Brain microvascular endothelial cell (primary cell): ENCODE data around the gene RAB15.

ENCODE experiments used
- DNase-seq: peaks from one replicate; pipeline ENCODE4 v3.0.0-alpha.2; 2020
- H3K27ac ChIP-seq: fragments of 250-450 bp; sonication (Bioruptor Pico); 2 replicates; pipeline ENCODE4 v1.5.1; 2020; ENCODE audit warnings: mild to moderate bottlenecking, moderate library complexity
- H3K27me3 ChIP-seq: fragments of 250-450 bp; sonication (Bioruptor Pico); replicated peaks from 2 replicates; pipeline ENCODE4 v1.5.1; 2020; ENCODE audit warnings: mild to moderate bottlenecking
- H3K36me3 ChIP-seq: fragments of 250-450 bp; sonication (Bioruptor Pico); replicated peaks from 2 replicates; pipeline ENCODE4 v1.5.1; 2020; ENCODE audit warnings: mild to moderate bottlenecking
- H3K4me3 ChIP-seq: 2 replicates; pipeline ENCODE4 v1.5.1; 2011; ENCODE audit warnings: low read depth, mild to moderate bottlenecking, control low read depth, low read length, moderate library complexity
- in situ Hi-C: cut with HindIII; loops from 2 replicates; pipeline ENCODE4 v1.10.0; 2017; ENCODE audit warnings: low sequenced_read_pairs, low pct_ligation_motif_present
- TF ChIP-seq, protein P1 (sequence below): IDR thresholded peaks from 2 replicates; pipeline ENCODE4 v1.5.1; 2011; ENCODE audit warnings: low read depth, mild to moderate bottlenecking, moderate library complexity, low read length, control low read depth, inconsistent platforms; ENCODE audit errors: missing control alignments

Gene RAB15

DNA sequence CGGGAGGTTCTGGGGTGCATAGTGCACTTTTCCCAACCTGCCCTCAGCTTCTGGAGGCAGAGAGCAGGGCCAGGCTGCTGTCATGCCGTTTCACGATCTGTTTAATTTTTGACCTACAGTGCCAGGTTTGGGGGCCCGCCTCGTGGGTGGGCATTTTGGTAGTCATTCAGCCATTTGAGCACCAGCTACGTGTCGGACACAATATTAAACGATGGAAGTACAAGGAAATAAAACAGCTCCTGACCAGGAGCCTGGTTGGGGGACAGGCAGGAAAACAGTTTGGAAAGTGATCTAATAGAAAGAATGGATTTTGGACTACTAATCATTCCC is 15.3 kb upstream of the RAB15 start:
- H3K27me3 ChIP-seq: no peaks in the 10 kb centered on the region
- TF ChIP-seq, protein P1, sequence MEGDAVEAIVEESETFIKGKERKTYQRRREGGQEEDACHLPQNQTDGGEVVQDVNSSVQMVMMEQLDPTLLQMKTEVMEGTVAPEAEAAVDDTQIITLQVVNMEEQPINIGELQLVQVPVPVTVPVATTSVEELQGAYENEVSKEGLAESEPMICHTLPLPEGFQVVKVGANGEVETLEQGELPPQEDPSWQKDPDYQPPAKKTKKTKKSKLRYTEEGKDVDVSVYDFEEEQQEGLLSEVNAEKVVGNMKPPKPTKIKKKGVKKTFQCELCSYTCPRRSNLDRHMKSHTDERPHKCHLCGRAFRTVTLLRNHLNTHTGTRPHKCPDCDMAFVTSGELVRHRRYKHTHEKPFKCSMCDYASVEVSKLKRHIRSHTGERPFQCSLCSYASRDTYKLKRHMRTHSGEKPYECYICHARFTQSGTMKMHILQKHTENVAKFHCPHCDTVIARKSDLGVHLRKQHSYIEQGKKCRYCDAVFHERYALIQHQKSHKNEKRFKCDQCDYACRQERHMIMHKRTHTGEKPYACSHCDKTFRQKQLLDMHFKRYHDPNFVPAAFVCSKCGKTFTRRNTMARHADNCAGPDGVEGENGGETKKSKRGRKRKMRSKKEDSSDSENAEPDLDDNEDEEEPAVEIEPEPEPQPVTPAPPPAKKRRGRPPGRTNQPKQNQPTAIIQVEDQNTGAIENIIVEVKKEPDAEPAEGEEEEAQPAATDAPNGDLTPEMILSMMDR: no peak
- no peaks in the 10 kb centered on the region for H3K36me3 ChIP-seq
- in situ Hi-C loops: no loop called here
- no peak for DNase-seq
- H3K4me3 ChIP-seq: peak overlapping the region; percentile 67
- peak overlapping the region; percentile 82 for H3K27ac ChIP-seq

DNA sequence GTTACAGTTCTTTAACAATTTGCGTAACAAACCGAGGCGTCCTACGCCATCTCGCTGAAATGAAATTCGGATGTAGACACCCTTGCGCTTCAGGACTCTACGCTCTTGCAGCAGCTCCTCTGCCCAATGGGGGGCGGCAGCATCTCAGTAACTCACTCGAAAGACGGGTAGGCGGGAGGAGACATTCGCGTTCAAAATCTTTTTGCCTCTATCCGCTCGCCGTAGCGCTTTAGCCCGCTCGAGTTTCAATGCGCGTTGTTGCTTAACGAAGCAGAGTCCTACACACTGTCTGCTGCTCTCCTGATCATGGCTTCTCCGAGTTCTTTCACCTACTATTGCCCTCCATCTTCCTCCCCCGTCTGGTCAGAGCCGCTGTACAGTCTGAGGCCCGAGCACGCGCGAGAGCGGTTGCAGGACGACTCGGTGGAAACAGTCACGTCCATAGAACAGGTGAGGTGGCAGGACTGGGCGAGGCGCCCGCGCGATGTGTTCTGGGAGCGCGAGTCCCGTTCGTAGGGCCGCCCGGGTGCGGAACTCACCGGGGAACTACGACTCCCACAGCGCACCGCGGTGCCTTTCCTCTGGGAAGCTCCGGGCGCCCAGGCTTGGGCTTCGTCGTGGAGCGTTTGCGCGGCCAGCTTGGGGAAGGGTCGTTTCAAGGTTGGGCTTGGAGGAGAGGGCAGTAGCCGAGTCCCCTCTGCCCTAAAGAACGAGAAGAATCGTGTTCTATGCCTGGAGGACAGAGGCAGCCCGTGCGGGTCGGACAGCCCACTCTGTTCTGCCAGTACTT is 14.7 kb upstream of the RAB15 start, which contains the start of gene FNTB:
Gene FNTB, plus strand, starts transcription at position 248 of the 790 bp plus-strand sequence. Its CDS starts 59 bp downstream, at position 307.
- DNase-seq: peak; percentile 98
- TF ChIP-seq, protein P1: peak; percentile 94
- in situ Hi-C loops: no loop called here
- Histone ChIP-seq H3K27me3 (no peaks in the 10 kb centered on the region), H3K36me3 (no peaks in the 10 kb centered on the region), H3K27ac (peak within 1 kb of the TSS; percentile 82), H3K4me3 (peak within 1 kb of the TSS; percentile 67)

DNA sequence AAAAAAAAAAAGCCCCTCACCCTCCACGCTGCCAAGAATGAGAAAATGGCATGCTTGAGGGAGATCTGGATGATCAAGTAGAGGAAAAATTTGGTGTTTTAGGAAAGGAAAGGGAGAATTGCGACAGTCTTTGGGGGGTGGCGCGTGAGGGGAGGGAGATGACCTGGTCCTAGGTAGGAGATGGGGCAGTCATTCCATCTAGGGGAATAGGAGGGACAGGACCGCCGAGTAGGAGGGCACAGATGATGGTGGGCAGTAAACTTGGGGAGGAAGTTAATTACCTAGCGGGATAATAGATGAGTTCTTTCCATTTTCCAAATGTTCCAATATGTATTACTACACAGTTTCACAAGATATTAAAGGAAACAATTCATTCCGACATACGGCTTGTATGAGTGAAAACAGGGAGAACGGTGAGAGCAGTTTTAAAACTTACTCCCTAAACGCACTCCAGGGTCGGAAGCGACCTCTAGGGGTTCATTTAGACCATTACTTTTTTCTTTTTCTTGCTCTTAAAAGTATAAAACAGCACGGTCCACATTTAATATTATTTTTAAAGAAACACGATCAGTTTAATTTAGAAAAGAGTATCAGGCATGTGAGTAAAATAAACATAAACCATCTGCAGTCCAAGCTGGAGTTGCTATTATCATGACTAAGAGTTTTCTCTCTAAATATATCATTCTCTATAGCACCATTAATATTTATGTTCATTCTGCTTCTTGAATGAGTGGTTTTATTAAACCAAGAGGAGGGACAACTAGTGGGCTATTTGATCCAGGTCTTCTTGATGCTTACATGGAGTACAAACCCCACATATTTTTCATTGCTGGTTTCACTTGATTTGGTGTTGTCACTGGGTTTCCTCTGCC is 11.5 kb upstream of the RAB15 start:
- Histone ChIP-seq H3K27me3 (no peaks in the 10 kb centered on the region), H3K27ac (no peak overlapping the region), H3K36me3 (no peaks in the 10 kb centered on the region), H3K4me3 (peak overlapping the region; percentile 1)
- DNase-seq: peak; percentile 36
- in situ Hi-C loops: no loop called here
- TF ChIP-seq, protein P1: peak; percentile 73

DNA sequence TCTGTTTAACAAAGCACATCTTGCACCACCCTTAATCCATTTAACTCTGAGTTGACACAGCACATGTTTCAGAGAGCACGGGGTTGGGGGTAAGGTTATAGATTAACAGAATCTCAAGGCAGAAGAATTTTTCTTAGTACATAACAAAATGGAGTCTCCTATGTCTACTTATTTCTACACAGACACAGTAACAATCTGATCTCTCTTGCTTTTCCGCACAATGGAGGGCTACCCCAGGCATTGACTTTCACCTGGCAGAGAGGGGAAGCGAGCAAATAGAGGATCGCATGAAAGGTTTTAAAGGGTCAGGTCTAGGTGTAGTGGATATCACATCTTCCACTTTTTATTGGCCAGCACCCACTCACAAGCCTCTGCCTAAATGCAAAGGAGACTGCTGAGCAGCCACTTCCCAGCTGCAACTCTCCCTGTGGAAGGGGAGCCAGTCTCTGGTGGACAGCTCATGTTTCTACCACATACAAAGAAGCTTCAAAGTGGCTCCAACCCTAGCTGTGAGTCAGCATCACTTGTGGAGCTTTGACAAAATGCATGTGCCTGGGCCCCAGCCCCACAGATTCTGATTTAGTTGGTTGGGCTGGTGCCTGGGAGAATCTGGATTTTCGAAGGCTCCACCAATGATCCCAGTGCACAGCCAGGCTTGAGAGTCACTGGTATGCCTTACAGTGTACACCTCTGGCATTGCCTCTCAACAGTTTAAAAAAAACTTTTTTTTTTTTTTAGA is 7.4 kb upstream of the RAB15 start:
- no peak for DNase-seq
- TF ChIP-seq, protein P1: no peak
- in situ Hi-C loops: no loop called here
- H3K27me3 ChIP-seq: no peaks in the 10 kb centered on the region
- no peak overlapping the region for H3K27ac ChIP-seq
- no peaks in the 10 kb centered on the region for H3K36me3 ChIP-seq
- H3K4me3 ChIP-seq: no peak overlapping the region

DNA sequence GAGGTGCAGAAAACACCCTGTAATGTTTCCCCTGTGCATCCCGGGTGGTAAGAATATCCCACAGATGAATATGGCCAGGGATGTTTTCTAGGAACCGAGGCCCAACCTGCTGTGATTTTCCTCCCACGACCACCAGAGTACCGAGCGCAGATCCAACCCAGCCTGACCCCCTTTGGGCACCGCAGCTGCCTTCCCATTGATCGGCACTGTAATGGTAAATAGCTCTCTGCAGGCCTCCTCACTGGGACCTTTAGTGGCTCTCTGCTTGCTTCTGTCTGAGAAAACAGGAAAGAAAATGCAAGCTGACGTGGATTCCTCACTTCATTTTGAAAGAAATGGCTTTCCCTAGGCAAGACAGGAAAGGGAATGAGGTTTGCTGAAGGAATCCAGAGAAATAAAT is 2.4 kb upstream of the RAB15 start:
- H3K27me3 ChIP-seq: no peaks in the 10 kb centered on the region
- H3K27ac ChIP-seq: no peak overlapping the region
- H3K36me3 ChIP-seq: no peaks in the 10 kb centered on the region
- H3K4me3 ChIP-seq: no peak overlapping the region
- TF ChIP-seq, protein P1: no peak
- in situ Hi-C loops: no loop called here
- no peak for DNase-seq
